Adrenal gland (tissue), 12 donors: ENCODE results near the gene SHROOM2. TPM values are rescaled to one million over a fixed set of nuclear protein-coding genes. Genes with fewer than 3 reads are reported as not detected.

Experiments used
- DNase-seq, 7 donors: peaks; one replicate each; pipeline ENCODE4 v3.0.0-alpha.2; 2019 to 2020
- H3K27ac ChIP-seq, 5 donors: fragments of 200-600 bp; sonication (generic) in 4 of 5; 1 replicate in 3 of 5; 2 replicates in 2 of 5; pipeline versions ENCODE4 v1.5.1 to v1.8.0; 2016 to 2020; ENCODE audit warnings: mild to moderate bottlenecking in 1 of 5
- H3K27me3 ChIP-seq: fragments of 200-600 bp; 2 replicates; pipeline ENCODE4 v1.8.0; 2021
- H3K36me3 ChIP-seq, 2 donors: fragments of 200-600 bp; replicated peaks in 1 of 2; 1 replicate in 1 of 2; 2 replicates in 1 of 2; pipeline versions ENCODE4 v1.5.1 to v1.8.0; 2018 to 2022
- H3K4me1 ChIP-seq, 2 donors: fragments of 200-600 bp; replicated peaks in 1 of 2; 1 replicate in 1 of 2; 2 replicates in 1 of 2; pipeline versions ENCODE4 v1.5.1 to v1.8.0; 2018 to 2021
- H3K4me3 ChIP-seq, 4 donors: fragments of 200-600 bp; sonication (generic) in 3 of 4; one replicate each; pipeline ENCODE4 v1.5.1; 2016 to 2018
- H3K9me3 ChIP-seq, 3 donors: fragments of 200-600 bp; sonication (generic) in 1 of 3; replicated peaks in 1 of 3; 1 replicate in 2 of 3; 2 replicates in 1 of 3; pipeline versions ENCODE4 v1.5.1 to v1.8.0; 2016 to 2021
- POLR2A ChIP-seq, 2 donors: fragments of 450-650 bp; IDR thresholded peaks; one replicate each; pipeline ENCODE4 v1.6.1; 2017; ENCODE audit warnings: antibody characterized with exemption in 2 of 2, mild to moderate bottlenecking in 2 of 2, moderate library complexity in 1 of 2
- WGBS, 4 donors: extraction: QIAGEN DNeasy Blood & Tissue Kit in 2 of 4; methylation state at CpG; one replicate each; pipeline versions ENCODE4 v1.1.5 to v1.1.7; 2013 to 2017; 5-methylcytosine and 5-hydroxymethylcytosine counted together
- intact Hi-C, 2 donors: fragments of 100-400 bp; cut with DNase I; formaldehyde crosslinking; loops; one replicate each; pipeline versions ENCODE4 v1.14.1 to v1.15.0; 2022 to 2023
- polyA plus RNA-seq, 3 donors: library from polyadenylated mRNA; stranded (reverse); fragments of 200-250 nt in 2 of 3; fragments of 350-450 nt in 1 of 3; fragmentation: Illumina TruSeq in 1 of 3; extraction: RNeasy Lipid Tissue Mini Kit (QIAGEN cat#74804) in 1 of 3; gene quantifications; one replicate each; pipeline ENCODE4 v1.2.3, GENCODE V29; 2013 to 2014
- total RNA-seq, 9 donors: library from RNA; depleted of rRNA in 4 of 9; stranded (reverse); fragments of >200 nt in 4 of 9; fragments of 120-200 nt in 1 of 9; fragmentation: NEBNext Ultra II Directional in 1 of 9; extraction: Animal tissue kit (Norgen Biotek cat#: 25700) in 1 of 9; gene quantifications; one replicate each; pipeline versions ENCODE4 v1.1.0 to v1.2.4, GENCODE V29; 2013 to 2023
- TF ChIP-seq, protein P1 (sequence below), 6 experiments: fragments of 450-650 bp in 4 of 6; fragments of 200-600 bp in 2 of 6; sonication (generic) in 1 of 6; IDR thresholded peaks; 1 replicate in 5 of 6; 2 replicates in 1 of 6; pipeline versions ENCODE4 v1.5.1 to v1.8.0; 2016 to 2021; ENCODE audit warnings: antibody characterized with exemption in 6 of 6, mild to moderate bottlenecking in 2 of 6, moderate library complexity in 1 of 6
- donor health status: healthy with polysubstance abuse.
- donor health status: Bipolar disorder and iron deficiency.
- donor health status: DM: yes; HTN: yes; CAD: no.
- donor health status: DM: no; HTN: no; CAD: no.
- donor health status: DM: no; HTN: no; CAD: no.
- donor health status: DM: yes; HTN: yes; CAD: no.

SHROOM2 gene
- total and polyA plus RNA-seq, 12 donors, result 1.7 to 7.2 (median 4.0) TPM

DNA sequence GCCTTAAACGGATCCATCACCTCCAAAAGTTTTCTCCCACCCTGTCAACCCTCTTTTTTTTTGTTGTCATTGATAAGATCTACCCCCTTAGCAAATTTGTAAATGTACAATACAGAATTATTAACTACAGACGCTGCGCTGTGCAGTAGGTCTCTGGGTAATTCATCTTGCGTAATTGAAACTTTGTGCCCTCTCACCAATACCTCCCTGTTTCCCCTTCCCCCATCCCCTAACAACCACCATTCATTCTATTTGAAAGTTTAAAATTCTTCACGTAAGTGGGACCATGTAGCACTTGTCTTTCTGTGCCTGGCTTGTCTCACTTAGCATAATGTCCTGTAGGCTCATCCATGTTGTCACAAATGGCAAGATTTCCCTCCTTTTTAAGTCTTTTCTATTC, 135.2 kb downstream of the SHROOM2 start:
- H3K4me1 ChIP-seq, result no peaks in the 10 kb centered on the region
- intact Hi-C loops, result no loop called here

DNA sequence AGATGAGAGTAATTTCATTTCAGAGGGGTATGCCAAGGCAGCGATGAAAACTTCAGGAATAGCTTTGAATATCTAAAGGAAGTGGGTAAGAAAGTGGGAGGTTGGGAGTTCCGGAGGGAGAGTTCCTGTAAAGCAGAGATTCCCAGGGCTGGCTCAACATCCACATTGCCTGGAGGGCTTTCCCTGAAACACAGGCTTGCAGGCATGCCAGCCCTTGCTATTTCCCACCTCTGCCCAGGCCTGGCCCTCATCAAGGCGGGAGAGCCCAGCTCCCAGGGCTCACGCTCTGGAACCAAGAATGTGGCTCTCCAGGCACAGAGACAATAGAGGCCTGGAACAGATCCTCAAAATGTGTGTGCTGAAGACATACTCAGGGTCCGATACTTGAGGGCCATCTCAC, 137.1 kb downstream of the SHROOM2 start:
- WGBS, 4 donors, result 75 to 91% (median 81%) methylated on average over 3 to 5 of the region's 5 CpGs

More for the DNA sequence above, 135.2 kb downstream of the SHROOM2 start:
- Histone ChIP-seq H3K9me3 (no peaks in the 10 kb centered on the region), H3K36me3 (no peaks in the 10 kb centered on the region), H3K27ac (no peak overlapping the region), H3K4me3 (no peak overlapping the region), H3K27me3 (no peaks in the 10 kb centered on the region)
- 78 to 98% (median 88%) methylated on average over 5 of the region's 5 CpGs for WGBS, 4 donors
- DNase-seq, result no peak
- TF ChIP-seq POLR2A (IDR thresholded peaks at IDR 0.05), result no peak
- TF ChIP-seq, protein P1, sequence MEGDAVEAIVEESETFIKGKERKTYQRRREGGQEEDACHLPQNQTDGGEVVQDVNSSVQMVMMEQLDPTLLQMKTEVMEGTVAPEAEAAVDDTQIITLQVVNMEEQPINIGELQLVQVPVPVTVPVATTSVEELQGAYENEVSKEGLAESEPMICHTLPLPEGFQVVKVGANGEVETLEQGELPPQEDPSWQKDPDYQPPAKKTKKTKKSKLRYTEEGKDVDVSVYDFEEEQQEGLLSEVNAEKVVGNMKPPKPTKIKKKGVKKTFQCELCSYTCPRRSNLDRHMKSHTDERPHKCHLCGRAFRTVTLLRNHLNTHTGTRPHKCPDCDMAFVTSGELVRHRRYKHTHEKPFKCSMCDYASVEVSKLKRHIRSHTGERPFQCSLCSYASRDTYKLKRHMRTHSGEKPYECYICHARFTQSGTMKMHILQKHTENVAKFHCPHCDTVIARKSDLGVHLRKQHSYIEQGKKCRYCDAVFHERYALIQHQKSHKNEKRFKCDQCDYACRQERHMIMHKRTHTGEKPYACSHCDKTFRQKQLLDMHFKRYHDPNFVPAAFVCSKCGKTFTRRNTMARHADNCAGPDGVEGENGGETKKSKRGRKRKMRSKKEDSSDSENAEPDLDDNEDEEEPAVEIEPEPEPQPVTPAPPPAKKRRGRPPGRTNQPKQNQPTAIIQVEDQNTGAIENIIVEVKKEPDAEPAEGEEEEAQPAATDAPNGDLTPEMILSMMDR (IDR thresholded peaks at IDR 0.05), result no peak

DNA sequence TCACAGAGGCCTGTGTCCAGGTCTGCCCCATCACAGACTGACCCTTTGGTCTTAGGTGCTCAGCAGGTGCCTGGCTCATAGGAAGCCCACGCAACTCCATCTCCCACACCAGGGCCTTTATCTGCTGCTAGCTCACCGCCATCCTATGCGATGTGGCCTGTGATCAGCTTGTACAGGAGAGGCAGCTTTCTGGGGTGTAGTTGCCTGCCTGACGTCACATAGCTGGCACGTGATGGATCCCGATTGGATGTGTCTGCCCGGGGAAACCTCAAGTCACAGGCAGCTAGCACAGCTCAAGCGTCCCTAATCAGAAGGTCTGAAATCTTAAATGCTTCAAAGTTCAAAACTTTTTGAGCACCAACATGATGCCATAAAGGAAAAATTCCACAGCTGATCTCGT, 139.8 kb downstream of the SHROOM2 start:
- Histone ChIP-seq H3K36me3 (no peaks in the 10 kb centered on the region), H3K27ac (no peak overlapping the region), H3K27me3 (no peaks in the 10 kb centered on the region), H3K4me3 (no peak overlapping the region), H3K9me3 (no peaks in the 10 kb centered on the region), H3K4me1 (no peaks in the 10 kb centered on the region)
- WGBS, 4 donors, result 85 to 100% (median 95%) methylated on average over 4 to 9 of the region's 9 CpGs
- intact Hi-C loops, result no loop called here
- DNase-seq, result no peak
- TF ChIP-seq, protein P1 (IDR thresholded peaks at IDR 0.05), result no peak
- TF ChIP-seq POLR2A (IDR thresholded peaks at IDR 0.05), result no peak

More for the DNA sequence above, 137.1 kb downstream of the SHROOM2 start:
- no peaks in the 10 kb centered on the region for H3K36me3 ChIP-seq
- no peak for TF ChIP-seq POLR2A (IDR thresholded peaks at IDR 0.05)
- TF ChIP-seq, protein P1 (IDR thresholded peaks at IDR 0.05), result no peak
- no peak overlapping the region for H3K27ac ChIP-seq
- H3K9me3 ChIP-seq, result no peaks in the 10 kb centered on the region
- no peak for DNase-seq
- no peaks in the 10 kb centered on the region for H3K4me1 ChIP-seq
- no peaks in the 10 kb centered on the region for H3K27me3 ChIP-seq
- H3K4me3 ChIP-seq, result no peak overlapping the region
- intact Hi-C loops, result no loop called here

DNA sequence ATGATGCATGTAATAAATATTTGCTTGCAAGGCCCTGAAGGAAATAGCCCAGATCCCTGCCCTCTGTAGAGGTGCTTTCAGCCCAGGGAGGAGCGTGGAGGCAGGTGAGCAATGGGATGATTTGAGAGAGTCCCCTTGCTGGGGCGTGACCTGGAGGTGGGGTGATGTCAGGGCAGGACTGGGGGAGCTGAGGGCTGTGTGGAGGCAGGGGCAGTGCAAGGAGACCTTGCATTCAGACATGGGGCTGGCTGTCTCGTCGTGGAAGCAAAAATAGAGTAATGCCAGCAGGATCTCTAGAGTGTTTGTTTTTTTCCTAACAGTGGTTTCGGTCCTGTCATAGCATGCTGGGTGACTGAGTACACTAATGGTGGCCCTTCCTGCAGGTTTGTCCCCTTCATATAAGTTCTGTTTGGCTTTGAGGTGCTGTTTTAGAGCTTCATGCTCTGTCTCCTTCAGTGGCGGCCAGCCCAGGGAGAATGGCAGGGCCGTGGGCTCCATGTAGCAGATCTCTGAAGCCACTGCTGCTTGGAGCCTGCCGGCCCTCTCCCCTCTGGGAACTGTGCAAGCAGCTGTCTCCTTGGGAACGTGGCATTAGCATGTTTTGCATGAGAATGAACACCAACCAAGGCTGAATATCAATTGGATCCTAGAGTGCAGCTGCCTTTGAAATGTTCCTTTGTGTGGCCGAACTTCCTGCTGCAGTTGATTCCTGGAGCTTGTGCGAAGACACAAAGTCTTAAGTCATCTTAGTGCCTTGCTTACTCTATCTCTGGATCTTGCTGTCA, 141.7 kb downstream of the SHROOM2 start:
- H3K4me3 ChIP-seq, result no peak overlapping the region
- intact Hi-C loops, result no loop called here
- DNase-seq, result no peak
- no peaks in the 10 kb centered on the region for H3K36me3 ChIP-seq
- WGBS, 4 donors, result 46 to 73% (median 58%) methylated on average over 5 to 11 of the region's 11 CpGs
- no peaks in the 10 kb centered on the region for H3K9me3 ChIP-seq
- H3K27ac ChIP-seq, result no peak overlapping the region
- no peaks in the 10 kb centered on the region for H3K27me3 ChIP-seq
- H3K4me1 ChIP-seq, result no peaks in the 10 kb centered on the region
- TF ChIP-seq POLR2A (IDR thresholded peaks at IDR 0.05), result no peak
- TF ChIP-seq, protein P1 (IDR thresholded peaks at IDR 0.05), result no peak
